ENCODE measurements around the gene GALNTL6.

The GALNTL6 gene

GRCh38 chr4:173044340-173044739 is 1231.1 kb downstream of the GALNTL6 start:
- no peak for DNase-seq

GRCh38 chr4:173045571-173045970 is 1232.4 kb downstream of the GALNTL6 start:
- DNase-seq: no peak

GRCh38 chr4:173046144-173046543 is 1232.9 kb downstream of the GALNTL6 start:
- DNase-seq: no peak

GRCh38 chr4:173046818-173047217 is 1233.6 kb downstream of the GALNTL6 start:
- DNase-seq: no peak

GRCh38 chr4:173051232-173051631 is 1238.0 kb downstream of the GALNTL6 start:
- no peak for DNase-seq

- DNase-seq: no peak
Measured at GRCh38 chr4:173051716-173052115, 1238.5 kb downstream of the GALNTL6 start.

- no peak for DNase-seq
Measured at GRCh38 chr4:173052439-173052838, 1239.2 kb downstream of the GALNTL6 start.

GRCh38 chr4:173056271-173056670 is 1243.1 kb downstream of the GALNTL6 start:
- DNase-seq: no peak

GRCh38 chr4:173056710-173057109 is 1243.5 kb downstream of the GALNTL6 start:
- no peak for DNase-seq

- DNase-seq: no peak
Measured at GRCh38 chr4:173057442-173057841, 1244.2 kb downstream of the GALNTL6 start.

- DNase-seq: no peak
Measured at GRCh38 chr4:173057901-173058300, 1244.7 kb downstream of the GALNTL6 start.

- no peak for DNase-seq
Measured at GRCh38 chr4:173061160-173061559, 1248.0 kb downstream of the GALNTL6 start.

- no peak for DNase-seq
Measured at GRCh38 chr4:173073939-173074500, 1260.8 kb downstream of the GALNTL6 start.

GRCh38 chr4:173074501-173074946 is 1261.3 kb downstream of the GALNTL6 start:
- DNase-seq: peak; percentile 22

- no peak for DNase-seq
Measured at GRCh38 chr4:173076903-173077634, 1263.9 kb downstream of the GALNTL6 start.

- no peak for DNase-seq
Measured at GRCh38 chr4:173088144-173088543, 1274.9 kb downstream of the GALNTL6 start.
